ENCODE data around the gene BACH2. TPM values are rescaled to one million over a fixed set of nuclear protein-coding genes. Genes with fewer than 3 reads are reported as not detected.
A peak's percentile ranks its signal among the peaks of the same experiment; 100 is the strongest.

BACH2 gene
- total and polyA plus RNA-seq, 2 of the 8 experiments (the other 6 are each of a cell fraction or from before 2014, with no cell fraction given): 1.9 to 5.9 TPM

DNA sequence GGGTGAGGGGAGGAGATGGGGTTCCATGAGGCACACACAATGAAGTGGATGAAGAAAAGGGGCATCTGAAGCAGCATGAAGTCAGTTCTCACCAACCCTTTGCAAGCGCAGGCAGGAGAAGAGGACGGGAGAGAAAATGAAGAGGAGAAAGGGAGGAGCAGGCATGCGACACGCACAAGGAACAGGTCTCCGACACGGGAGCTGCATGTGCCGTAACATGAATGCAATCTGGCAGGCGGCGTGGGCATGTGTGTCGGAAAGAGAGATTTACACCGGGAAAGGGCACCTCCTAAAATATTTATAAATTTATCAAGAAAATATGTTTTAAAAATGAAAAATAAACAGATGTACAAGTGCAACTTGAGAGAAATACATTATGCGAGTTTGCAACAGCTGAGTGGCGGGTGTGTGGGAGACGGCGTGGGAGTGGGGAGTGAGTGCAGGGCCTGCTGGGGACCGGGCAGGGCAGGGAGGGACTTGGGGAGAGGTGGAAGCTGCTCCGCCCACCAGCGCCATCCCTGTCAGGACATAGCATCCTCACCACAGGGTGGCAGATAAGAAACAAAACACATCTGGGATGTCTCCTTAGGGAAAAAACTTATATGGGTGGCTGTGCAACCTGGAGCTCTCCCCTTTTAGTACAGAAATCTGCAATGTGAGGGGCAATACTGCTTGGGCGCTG lies 361.8 kb downstream of the BACH2 start:
- Histone ChIP-seq H2BK120ac (replicated peaks; ENCODE audit: low read depth, low read length) (no peak overlapping the region), H3K4me1 (replicated peaks in 1 of 4; ENCODE audit: control insufficient read depth in 3 of 4, insufficient read depth in 4 of 4, low read length in 3 of 4) (no peaks in the 10 kb centered on the region; a peak in 1 of 7 replicates), H4K20me1 (replicated peaks in 1 of 2; ENCODE audit: control insufficient read depth in 1 of 2, insufficient read depth in 2 of 2, low read length in 2 of 2) (no peaks in the 10 kb centered on the region), H2AFZ (ENCODE audit: low read length) (no peak overlapping the region), H3K4ac (replicated peaks; ENCODE audit: insufficient read length, low read depth, low read length) (no peak overlapping the region), H2BK12ac (ENCODE audit: low read depth, low read length) (no peak overlapping the region), H3K36me3 (ENCODE audit: control insufficient read depth in 2 of 4, insufficient read depth in 4 of 4, low read length in 3 of 4) (peaks cover 0 to 5% (median 0%) of the 10 kb centered on the region in 4 experiments; a peak in 1 of 8 replicates), H3K79me1 (ENCODE audit: low read depth, low read length) (no peaks in the 10 kb centered on the region), H3K23ac (ENCODE audit: insufficient read length) (no peak overlapping the region), H4K5ac (ENCODE audit: insufficient read length, low read depth, low read length) (no peak overlapping the region), H3K4me3 (ENCODE audit: extremely low read depth in 1 of 4, insufficient read depth in 2 of 4, low read depth in 3 of 4, low read length in 4 of 4) (no peak overlapping the region), H4K8ac (ENCODE audit: extremely low read depth, insufficient read depth, low read length) (no peak overlapping the region), H3K4me2 (ENCODE audit: insufficient read depth in 1 of 2, low read depth in 2 of 2, low read length in 2 of 2) (no peak overlapping the region), H3K27me3 (replicated peaks in 1 of 4; ENCODE audit: control insufficient read depth in 3 of 4, extremely low read depth in 1 of 4, insufficient read depth in 3 of 4, low read length in 3 of 4) (no peaks in the 10 kb centered on the region), H3K23me2 (ENCODE audit: low read depth, low read length) (no peaks in the 10 kb centered on the region), H3K9me3 (ENCODE audit: insufficient read depth in 2 of 2, low read depth in 1 of 2, low read length in 1 of 2) (no peaks in the 10 kb centered on the region), H3K9ac (replicated peaks in 1 of 4; ENCODE audit: extremely low read depth in 1 of 4, low read depth in 3 of 4, low read length in 3 of 4) (no peak overlapping the region), H3K27ac (ENCODE audit: low read depth, low read length) (no peak overlapping the region), H3K18ac (ENCODE audit: extremely low read depth, low read length) (no peak overlapping the region), H3K14ac (ENCODE audit: insufficient read length) (no peak overlapping the region), H4K91ac (replicated peaks; ENCODE audit: insufficient read length, low read length) (no peak overlapping the region), H3K79me2 (ENCODE audit: control insufficient read depth in 1 of 2, insufficient read depth in 2 of 2, low read length in 2 of 2) (no peaks in the 10 kb centered on the region), H2AK5ac (ENCODE audit: low read depth, low read length) (no peak overlapping the region), H3K56ac (replicated peaks; ENCODE audit: insufficient read length, low read depth, low read length) (no peak overlapping the region), H2BK15ac (ENCODE audit: low read length) (no peak overlapping the region), H2BK5ac (ENCODE audit: low read depth, low read length) (0 out of 2 replicates have a peak overlapping the region, but pooled peaks have one; percentile 17), H2BK20ac (ENCODE audit: low read length) (no peak overlapping the region)
- 84% methylated on average over 19 of the region's 19 CpGs; no CpG with 5 or more reads in 1 of the 2 experiments for WGBS, 2 experiments (ENCODE audit: extremely low coverage in 1 of 2, insufficient coverage in 1 of 2, insufficient read length in 1 of 2, insufficient replicate concordance in 2 of 2, low coverage in 1 of 2, low lambda C conversion rate in 2 of 2, missing lambda C conversion rate in 1 of 2)
- POLR2A ChIA-PET (ENCODE audit: partially characterized antibody): interaction anchor here (1.2 kb wide), 1 partner anchor 37 kb away, joined by 3 read pairs; no protein-coding TSS in a partner anchor
- TF ChIP-seq CTBP2 (IDR thresholded peaks at IDR 0.05; ENCODE audit: borderline replicate concordance, insufficient read depth, insufficient read length, low read length) (no peak), CBX5 (IDR thresholded peaks at IDR 0.05; ENCODE audit: low read depth, low read length) (no peak), KDM1A (IDR thresholded peaks at IDR 0.05; ENCODE audit: borderline replicate concordance, low read length) (no peak), CEBPB (IDR thresholded peaks at IDR 0.05; ENCODE audit: low read depth, low read length) (no peak), ATF3 (IDR thresholded peaks at IDR 0.05; ENCODE audit: insufficient read depth, low read depth, low read length) (no peak), RAD21 (IDR thresholded peaks at IDR 0.05 in 1 of 2, conservative IDR thresholded peaks at IDR 0.05 in 1 of 2; ENCODE audit: low read depth in 2 of 2, low read length in 2 of 2) (0 out of 4 replicates have a peak, but pooled peaks of 1 of the 2 experiments have one; percentile 3)
- TF ChIP-seq, protein P1, sequence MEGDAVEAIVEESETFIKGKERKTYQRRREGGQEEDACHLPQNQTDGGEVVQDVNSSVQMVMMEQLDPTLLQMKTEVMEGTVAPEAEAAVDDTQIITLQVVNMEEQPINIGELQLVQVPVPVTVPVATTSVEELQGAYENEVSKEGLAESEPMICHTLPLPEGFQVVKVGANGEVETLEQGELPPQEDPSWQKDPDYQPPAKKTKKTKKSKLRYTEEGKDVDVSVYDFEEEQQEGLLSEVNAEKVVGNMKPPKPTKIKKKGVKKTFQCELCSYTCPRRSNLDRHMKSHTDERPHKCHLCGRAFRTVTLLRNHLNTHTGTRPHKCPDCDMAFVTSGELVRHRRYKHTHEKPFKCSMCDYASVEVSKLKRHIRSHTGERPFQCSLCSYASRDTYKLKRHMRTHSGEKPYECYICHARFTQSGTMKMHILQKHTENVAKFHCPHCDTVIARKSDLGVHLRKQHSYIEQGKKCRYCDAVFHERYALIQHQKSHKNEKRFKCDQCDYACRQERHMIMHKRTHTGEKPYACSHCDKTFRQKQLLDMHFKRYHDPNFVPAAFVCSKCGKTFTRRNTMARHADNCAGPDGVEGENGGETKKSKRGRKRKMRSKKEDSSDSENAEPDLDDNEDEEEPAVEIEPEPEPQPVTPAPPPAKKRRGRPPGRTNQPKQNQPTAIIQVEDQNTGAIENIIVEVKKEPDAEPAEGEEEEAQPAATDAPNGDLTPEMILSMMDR (IDR thresholded peaks at IDR 0.05; ENCODE audit: control extremely low read depth in 1 of 3, insufficient read depth in 1 of 3, low read depth in 1 of 3, low read length in 3 of 3): peak in 1 of 3 experiments; percentile 12; a peak in 1 of 4 replicates
- FAIRE-seq (no peak), DNase-seq (ENCODE audit: low read depth in 1 of 2, low spot score in 2 of 2) (no peak)
- CTCF ChIA-PET (ENCODE audit: partially characterized antibody): interaction anchor here (1.1 to 1.6 kb wide), 3 partner anchors 10 to 458 kb away, joined by 3 to 7 read pairs (median 4); no protein-coding TSS in a partner anchor
